Hematopoietic multipotent progenitor cell treated with erythropoietin and hydrocortisone succinate and interleukin-3 and kit ligand, for 4 days (in vitro differentiated cells): Measurements from ENCODE around the gene SH3PXD2A.
"Not testable (repeated sequence)": the region's sequence is repeated elsewhere in the genome, so short reads cannot be mapped to it uniquely, and the experiment has no call there.

Source experiments
- DNase-seq: peaks from one replicate; pipeline ENCODE4 v3.0.0-alpha.2; 2015

SH3PXD2A gene

DNA sequence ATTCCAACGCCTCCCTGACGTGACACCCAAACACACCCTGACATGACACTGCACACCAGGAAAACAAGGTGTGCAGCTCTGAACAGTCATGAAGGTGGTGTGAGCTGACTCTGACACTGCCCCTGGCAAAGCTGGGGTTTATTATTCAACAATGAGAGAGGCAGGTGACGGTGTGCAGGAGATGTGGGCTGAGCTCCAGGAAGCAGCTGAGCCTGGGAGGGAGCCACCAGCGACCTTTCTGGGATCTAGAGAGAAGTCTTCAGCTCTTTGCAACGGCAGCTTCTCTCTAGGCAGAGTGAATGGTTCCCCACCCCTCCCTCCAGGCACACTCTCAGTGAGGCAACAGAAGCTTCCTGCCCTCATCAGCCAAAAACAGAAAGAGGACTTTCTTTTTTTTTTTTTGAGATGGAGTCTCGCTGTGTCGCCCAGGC is 65.6 kb downstream of the SH3PXD2A start:
- DNase-seq, result peak; percentile 36

DNA sequence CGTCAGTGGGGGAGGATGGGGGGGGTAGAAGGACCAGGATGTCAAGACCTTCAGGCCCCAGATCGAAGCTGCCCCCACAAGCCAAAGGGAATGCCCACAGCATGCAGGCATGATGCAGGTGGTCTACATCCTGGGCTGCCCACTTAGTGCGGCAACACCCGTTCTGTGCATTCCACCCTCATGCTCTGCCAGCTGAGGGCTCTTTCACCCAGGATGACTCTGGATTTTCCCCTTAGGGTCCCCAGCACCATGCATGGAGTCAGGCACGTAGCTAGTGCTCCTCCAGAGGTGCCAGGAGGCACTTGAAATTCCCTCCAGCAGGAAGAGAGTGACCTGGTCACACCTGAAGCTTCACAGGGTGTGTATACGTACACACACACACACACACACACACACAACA is 66.2 kb downstream of the SH3PXD2A start:
- no peak for DNase-seq

DNA sequence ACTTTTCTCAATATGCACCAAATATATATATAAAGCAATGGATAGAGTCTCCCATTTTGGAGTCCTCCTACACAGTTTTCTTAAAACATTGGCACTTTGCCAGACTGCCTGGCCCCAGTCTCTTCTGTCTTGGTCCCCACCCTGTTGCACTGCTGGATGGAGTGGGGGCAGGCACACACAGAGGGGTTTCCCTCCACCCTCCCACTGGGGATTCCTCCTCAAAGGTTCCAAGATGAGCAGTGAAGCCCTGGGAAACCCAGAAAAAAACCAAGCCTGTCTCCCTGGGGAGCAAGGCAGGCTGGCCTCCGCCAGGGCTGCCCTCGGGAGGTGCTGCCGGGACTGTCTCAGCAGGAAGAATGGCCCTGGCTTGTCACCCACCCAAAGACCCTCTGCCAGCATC is 68.0 kb downstream of the SH3PXD2A start:
- no peak for DNase-seq

DNA sequence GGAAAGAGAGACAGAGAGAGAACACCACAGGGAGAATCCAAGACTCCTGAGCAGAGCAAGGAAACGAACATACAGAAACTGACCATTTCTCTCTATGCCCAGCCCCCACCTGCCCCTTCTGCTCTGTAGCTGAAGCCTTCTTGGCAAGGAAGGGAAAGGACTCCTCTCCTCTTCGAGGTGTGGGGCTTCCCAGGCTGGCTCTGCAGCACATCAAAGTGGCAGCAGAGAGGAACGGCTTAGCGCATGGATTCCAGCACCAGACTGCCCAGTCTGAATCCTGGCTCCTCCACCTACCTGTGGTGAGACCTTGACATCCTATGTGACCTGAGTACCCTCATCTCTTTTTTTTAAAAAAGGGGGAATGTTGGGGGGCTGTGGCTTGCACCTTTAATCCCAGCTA is 69.4 kb downstream of the SH3PXD2A start:
- DNase-seq, result no peak

DNA sequence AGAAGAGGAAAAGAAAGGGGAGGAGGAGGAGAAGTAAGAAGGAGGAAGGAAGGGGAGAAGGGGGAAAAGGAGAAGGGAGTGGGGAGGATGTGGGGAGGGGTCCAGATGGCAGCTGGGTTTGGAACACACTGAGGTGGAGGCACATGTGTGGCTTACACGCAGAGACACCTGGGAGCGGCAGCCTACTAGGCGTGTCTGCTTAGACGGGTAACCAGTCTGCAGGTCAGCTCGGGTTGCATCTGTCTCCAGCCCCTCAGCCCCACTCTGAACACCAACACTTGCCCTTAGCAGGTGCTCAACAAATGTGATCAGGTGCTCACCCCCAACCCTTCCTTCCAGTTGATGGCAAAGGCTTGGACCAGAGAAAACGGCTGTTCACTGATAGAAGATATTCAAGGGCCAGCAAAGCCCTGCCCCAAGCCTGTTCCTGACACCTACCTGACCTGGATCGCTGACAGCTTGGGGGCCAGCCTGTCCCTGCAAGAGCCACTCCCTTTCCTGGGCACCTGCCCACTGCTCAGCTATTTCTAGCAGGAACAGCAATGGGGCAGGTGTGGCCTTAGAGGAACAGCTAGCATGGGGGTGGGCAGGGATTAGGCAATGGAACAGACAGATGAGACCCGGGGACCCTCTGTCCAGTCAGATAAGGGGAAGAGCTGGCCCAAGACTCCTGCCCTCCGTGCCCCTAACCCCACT is 70.5 kb downstream of the SH3PXD2A start:
- DNase-seq, result no peak

DNA sequence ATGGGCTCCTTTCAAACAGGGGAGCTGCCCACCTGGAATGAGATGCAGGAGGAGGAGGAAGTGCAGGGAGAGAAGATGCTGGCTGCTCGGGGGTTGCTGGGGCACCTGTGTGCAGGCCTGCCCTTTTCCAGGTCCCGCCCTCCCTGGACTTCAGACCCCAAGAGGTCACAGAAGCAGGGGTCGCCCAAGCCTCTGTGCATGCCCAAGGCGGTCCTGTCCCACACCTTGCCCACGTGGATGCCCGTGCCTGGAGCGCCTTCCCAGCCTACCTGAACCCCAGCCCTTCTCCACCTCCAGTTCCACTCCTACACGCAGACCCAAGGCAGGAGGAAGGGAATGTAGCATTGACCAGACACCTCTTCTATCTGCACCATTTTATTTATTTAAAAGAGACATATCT is 71.3 kb downstream of the SH3PXD2A start:
- no peak for DNase-seq

DNA sequence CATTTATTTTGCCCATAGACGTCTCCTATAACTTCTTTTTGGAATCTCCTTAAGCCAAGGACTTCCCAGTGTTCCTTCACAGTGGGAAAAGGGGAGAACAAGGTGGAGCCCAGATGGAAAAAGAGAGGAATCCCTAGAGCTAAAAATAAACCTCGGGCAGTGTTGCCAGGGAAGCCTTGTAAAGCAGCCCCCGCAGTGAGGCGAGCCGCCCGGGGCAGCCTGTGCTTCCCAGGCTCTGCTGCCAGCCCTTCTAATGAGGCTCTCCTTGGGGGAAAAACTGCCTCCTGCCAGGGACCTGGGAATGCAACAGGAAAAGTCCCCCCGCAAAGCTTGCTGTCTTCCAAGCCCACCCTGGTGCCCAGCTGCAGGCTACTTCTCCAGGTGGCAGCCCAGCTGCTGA is 71.7 kb downstream of the SH3PXD2A start:
- DNase-seq, result no peak

DNA sequence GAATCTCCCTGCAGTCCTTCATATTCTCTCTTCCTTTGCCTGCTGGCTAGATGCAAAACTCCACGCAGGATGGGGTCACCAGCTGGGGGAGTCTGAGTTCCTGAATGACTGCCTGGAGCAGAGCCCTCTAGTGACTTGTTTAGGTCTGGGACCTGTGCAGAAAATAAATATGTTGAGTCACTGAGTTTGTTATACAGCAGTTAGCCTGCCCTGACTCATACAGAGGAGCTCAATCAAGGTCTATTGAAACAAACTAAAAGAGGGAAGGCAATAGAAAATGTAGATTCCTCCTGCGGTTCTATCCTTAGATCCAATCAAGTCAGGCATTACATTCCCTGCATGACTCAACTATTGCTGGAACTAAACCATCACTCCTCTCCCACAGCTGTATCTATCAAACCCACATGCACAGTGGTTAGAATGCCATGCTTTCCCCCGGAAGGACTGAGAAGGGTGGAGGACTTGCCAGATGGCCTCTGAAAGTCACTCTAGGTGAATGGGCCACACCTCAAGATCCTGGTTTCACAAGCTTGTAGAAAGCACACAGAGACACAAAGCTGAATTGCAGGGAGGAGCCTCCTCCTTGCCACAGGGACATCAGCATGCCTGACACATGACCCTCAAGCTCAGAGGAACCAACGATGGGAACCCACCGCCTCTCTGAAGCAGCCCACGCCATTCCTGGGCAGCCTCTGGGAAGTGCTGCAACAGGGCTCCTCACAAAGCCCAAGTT is 73.9 kb downstream of the SH3PXD2A start:
- DNase-seq, result peak; percentile 59

DNA sequence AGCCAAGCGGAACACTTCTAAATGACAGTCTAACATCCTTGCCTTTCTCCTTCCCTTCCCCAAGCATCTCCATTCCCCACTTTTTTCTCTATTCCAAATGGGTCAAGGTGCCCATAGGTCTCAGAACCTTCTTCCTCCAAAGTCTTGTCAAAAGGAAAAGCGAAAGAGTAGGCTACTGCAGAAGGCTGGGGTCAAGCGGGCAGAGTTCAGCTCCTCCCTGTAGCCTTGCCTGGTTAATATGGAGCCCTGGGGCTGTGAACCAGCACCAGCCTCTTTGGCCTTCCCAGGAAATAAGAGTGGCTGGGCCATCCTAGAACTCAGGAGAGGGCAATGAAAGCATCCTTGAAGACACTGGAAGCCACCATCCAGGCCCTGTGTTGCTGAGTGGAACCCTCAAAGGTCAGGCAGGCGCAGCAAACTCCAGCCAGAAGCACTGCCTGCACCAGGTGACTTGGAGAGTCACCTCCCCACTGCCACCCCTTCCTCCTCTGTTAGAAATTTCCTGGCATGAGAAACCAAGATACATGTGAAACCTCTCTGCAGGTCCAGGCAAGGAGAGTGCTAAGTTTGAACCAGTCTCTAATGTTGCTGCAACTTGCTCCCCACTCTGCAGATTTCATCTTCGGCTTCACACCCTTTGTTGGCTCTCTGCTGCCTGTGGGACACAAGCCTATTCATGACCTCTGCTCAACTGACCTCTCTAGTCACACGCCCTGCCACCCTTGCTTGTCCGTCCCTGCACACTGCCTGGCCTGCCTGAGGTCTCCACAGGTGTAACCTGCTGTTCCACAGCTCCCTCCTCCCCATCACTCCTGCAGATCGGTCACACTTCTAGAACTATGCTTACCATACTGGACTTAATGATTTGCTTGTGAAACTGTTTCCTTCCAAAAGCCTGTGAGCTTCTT is 74.9 kb downstream of the SH3PXD2A start:
- DNase-seq, result no peak

DNA sequence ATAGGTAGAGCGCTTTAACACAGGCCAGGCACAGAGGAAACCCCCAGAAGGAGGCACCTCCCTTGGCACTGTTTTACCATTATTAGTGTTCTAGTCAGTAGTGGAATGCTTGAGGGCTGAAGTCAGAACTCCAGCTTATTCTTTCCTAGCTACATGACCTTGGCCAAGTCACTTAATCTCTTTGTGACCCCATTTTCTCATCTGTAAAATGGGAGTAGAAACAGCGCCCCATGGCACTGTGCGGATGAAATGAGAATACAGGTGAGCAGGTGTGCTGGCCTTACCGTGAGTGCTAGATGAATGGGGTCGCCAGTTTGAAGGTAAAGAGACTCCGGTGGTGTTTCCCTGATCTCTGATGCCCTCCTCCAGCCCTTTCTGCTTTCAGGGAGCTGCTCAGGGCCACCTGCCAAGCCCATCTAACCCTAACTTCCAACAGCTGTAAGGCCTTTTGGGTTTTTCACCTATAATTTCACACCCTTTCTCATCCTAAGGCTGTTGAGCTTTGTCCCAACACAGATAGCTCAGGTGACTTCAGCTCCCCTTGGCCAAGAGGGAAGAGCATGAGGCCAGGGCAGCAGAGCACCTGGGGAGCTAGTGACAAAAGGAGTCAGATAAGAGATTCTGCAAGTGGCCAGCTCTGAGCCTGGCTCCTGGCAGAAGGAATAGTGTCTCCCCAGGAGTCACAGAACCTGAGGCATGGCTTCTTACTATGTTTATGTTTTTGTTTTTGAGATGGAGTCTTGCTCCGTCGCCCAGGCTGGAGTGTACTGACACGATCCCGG is 76.8 kb downstream of the SH3PXD2A start:
- no peak for DNase-seq

DNA sequence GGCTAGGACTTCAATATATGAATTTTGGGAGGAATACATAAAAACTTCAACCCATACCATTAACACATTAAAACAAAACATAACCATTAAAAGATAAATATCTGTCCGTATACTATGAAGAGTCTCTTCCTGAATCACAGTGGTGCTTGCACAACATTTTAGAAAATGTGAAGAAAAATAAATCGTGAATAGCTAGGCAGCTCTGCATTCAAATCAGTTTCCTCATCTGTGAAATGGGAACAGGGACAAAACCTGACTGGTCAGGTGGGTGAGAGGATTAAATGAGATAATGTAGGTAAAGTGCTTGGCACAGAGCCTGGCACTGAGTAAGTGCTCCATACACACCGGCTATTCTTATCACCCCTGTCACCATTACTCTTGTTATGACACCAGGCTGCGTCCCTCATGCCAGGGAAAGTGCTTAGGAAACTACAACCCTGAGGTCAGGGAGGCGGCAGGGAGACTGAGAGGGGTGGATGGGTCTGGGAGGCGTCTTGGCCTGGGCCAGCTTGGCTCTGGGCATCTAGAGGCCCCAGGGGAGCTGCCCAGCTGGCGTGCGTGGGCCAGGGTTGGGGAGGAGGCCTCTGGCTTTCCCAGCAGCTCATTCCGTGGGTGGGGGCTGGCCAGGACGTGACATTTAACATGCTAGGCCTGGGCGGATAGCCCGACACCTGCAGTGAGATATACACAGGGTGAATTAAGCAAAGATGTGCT is 78.3 kb downstream of the SH3PXD2A start:
- no peak for DNase-seq

DNA sequence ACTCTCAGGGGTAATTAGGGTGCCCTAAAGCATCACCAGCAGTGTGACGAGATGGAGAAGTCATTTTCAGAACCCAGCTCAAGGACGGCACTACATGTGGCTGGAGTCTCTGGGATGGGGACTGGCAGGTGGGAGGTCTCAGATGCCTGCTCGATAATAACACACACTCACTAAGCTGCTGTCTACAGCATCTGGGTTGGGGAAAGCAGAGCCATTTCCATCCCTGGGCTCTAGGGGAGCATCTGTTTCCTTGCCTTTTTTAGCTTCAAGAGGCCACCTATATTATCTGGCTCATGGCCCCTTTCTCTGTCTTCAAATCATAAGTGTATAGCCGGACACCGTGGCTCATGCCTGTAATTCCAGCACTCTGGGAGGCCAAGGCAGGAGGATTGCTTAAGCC is 79.6 kb downstream of the SH3PXD2A start:
- DNase-seq, result no peak

DNA sequence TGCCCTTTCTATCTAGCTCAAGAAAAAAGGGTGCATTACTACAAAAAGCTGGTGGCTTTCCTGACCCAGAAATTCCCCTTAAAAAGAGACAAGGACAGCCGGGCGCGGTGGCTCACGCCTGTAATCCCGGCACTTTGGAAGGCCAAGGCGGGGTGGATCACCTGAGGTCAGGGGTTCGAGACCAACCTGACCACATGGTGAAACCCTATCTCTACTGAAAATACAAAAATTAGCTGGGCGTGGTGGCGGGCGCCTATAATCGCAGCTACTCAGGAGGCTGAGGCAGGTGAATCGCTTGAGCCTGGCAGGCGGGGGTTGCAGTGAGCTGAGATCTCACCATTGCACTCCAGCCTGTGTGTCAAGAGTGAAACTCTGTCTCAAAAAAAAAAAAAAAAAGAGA is 82.5 kb downstream of the SH3PXD2A start:
- DNase-seq, result not testable (repeated sequence)

DNA sequence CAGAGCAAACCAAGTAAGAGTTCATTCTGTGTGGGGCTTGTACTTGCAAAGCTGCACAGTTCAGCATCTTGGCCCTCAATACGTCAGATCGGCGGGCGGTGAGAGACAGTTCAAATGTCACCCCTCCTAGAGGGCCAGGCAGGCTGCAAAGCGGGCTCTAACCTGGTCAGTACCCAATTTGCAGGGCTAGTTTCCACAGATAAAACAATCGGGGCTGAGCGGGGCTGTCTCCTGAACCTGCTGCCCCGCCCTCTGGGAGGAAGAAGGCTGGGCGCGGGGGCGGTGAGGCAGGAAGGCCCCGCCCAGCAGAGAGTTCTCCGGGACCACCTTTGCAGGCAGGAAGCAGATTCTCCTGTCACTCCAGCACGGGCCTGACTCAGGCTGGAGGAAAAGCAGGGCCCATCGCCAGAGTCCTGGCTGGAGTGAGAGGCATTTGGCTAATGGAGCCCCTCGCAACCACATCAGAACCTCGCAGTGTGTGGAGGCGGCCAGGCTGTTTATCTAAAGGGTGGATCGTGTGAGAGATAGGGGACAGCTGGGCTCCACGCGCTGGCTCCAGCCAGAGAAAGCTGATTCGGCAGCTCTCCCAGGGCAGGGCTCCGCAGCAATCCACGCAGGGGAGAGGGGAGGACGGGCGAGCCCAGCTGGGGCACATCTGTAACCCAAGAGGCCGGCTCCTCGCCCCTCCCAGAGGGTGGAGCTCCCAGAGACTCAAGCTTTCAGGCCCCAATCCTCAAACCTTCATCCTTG is 83.1 kb downstream of the SH3PXD2A start:
- DNase-seq, result peak; percentile 86

DNA sequence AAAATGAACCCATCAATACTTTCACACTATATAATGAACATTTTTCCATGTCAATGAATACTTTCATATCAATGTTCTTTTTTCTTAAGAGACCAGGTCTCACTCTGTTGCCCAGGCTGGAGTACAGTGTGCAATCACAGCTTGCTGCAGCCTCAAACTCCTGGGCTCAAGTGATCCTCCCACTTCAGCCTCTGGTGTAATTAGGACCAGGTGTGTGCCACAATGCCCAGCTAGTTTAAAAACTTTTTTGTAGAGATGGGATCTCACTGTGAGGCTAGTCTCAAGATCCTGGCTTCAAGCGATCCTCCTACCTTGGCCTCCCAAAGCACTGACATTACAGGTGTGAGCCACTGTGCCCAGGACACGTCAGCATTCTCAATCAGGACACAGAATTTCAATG is 85.2 kb downstream of the SH3PXD2A start:
- DNase-seq, result no peak

DNA sequence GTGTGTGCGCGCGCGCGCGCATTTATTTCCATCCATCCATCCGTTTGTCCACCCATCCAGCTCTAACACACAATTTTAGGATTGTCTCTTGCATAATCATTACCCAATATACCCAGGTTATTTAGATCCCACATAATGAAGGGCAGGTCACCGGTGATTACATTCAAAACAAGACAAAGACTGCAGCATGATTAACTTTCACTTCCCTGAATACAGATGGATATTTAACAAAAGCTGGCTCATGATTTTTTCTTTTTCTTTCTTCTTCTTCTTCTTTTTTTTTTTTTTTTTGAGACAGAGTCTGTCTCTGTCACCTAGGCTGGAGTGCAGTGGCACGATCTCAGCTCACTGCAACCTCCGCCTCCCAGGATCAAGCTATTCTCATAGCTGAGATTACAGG is 86.2 kb downstream of the SH3PXD2A start:
- DNase-seq, result no peak

DNA sequence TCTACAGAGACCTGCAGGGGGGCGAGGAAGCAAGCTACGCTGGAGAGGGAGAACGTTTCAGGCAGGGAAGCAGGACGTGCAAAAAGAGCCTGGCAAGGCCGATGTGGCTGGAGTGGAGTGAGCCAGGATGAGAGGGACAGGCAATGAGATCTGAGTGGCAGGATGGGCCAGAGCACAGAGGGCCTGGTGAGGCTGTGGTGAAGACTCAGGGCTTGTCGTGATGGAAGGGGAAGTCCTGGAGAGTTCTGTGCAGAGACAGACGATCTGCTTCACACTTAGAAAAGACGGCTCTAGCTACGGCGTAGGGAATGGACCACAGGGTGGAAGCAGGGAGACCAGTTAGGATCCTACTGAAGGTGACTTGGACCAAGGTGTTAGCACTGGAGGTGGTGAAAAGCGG is 87.0 kb downstream of the SH3PXD2A start:
- DNase-seq, result no peak

DNA sequence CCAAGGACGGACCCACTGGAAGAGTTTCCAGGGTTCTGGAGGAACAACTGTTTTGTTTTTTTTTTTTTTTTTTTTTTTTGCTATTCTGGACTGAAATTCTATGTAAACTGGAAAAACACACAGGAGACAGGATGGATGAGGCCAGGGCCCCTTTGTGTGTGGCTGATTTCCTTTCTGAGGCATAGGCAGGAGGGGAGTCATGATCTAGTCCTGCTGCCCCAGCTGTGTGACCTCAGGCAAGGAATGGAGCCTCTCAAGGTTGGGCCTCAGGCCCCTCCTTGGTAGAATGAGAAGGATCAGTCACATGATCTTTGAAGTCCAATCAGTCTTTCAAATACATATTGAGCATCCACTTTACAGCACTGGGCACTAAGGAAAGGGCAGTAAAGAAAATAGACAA is 87.6 kb downstream of the SH3PXD2A start:
- no peak for DNase-seq

DNA sequence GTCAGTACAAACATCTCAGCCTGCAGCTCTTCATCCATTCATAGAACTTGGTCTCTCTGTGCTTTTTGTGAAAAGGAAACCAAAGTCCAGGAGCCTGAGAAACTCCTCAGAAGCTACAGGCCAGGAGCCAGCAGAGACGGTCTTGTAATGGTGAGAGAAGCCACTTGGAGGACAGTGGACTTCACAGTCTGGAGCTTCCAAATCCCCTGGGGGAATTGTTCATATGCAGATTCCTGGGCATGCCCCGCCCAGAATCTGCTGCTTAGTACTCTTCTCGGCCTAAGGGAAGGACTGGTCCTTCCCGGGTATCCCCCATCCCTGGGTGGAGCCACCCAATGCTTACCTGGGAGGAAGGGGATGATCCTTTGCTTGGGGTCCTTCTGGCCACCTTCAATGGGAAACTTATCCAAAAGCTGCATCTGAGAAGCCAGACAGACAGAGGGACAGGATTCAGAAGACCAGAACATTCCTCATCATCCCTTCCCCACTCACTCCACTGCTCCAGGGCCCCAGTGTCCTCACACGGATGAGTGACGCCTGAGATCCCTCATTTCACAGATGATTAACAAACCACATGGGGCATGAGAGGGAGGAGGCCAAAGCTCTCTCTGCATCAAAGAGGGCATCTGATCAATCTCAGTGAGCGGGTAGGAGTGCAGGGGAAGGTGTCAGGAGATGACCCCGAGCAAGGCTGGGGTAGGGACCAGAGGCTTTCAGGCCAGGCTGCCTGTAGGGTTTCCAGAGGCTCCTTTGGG is 88.4 kb downstream of the SH3PXD2A start:
- DNase-seq, result no peak

DNA sequence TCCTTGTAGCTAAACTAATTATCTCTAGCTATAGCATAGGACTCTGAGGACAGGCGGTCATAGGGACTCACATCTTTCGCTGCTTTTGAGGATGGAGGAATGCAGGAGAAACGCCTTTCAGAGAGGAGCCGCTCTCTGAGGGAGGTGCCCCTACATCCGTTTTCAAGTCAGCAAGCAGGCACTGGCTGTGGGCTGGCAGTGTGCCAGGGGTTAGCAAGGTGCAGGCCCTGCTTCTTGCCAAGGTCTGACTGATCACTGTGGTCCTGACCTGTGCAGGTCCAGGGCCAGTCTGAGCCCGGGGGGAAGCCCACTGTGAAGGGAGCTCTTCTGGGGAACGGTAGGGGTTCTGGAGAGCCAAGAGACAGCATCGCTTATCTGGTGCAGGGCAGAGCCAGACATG is 89.4 kb downstream of the SH3PXD2A start:
- DNase-seq, result peak; percentile 63

DNA sequence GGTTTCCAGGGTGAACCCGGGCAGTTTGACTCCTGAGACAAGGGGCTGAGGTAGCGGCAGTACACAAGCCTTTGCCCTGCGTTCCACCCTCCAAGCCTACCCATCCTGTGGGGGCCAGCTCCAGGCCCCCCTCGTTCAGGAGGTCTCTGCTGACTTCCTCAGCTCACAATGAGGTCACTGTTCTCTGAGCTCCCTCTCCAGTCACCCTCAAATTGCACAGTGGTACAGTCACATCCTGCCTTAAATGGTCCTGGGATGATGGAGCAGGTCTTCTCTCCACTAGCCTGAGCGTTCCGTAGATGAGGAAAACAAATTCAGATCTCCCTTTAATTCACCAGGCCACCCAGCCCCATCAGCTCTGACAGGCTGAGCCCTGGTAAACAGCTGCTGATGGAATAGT is 90.2 kb downstream of the SH3PXD2A start:
- no peak for DNase-seq
